Breast epithelium (tissue), 4 donors: Measurements from ENCODE around the gene MAPRE3. TPM values are rescaled to one million over a fixed set of nuclear protein-coding genes. Genes with fewer than 3 reads are reported as not detected.

Source experiments
- DNase-seq, 2 donors: peaks; one replicate each; pipeline ENCODE4 v3.0.0-alpha.2; 2019; ENCODE audit warnings: low spot score in 2 of 2
- H3K27ac ChIP-seq, 2 donors: fragments of 200-600 bp; sonication (generic) in 1 of 2; one replicate each; pipeline ENCODE4 v1.5.1; 2016 to 2019; ENCODE audit warnings: mild to moderate bottlenecking in 1 of 2
- H3K27me3 ChIP-seq, 2 donors: fragments of 200-600 bp; sonication (generic) in 1 of 2; one replicate each; pipeline versions ENCODE4 v1.5.1 to v1.6.0; 2017 to 2019; ENCODE audit warnings: control low read depth in 1 of 2, mild to moderate bottlenecking in 1 of 2
- H3K36me3 ChIP-seq: fragments of 200-600 bp; one replicate; pipeline ENCODE4 v1.5.1; 2019
- H3K4me1 ChIP-seq, 2 donors: fragments of 200-600 bp; sonication (generic); one replicate each; pipeline ENCODE4 v1.5.1; 2016 to 2019; ENCODE audit warnings: control low read depth in 1 of 2
- H3K4me3 ChIP-seq, 3 donors: fragments of 200-600 bp; sonication (generic); 1 replicate in 2 of 3; 2 replicates in 1 of 3; pipeline ENCODE4 v1.5.1; 2016 to 2019; ENCODE audit warnings: mild to moderate bottlenecking in 3 of 3, moderate library complexity in 2 of 3
- H3K9me3 ChIP-seq, 2 donors: fragments of 200-600 bp; sonication (generic) in 1 of 2; one replicate each; pipeline ENCODE4 v1.5.1; 2016 to 2019; ENCODE audit warnings: control low read depth in 1 of 2
- CTCF ChIP-seq, 3 donors: fragments of 450-650 bp; IDR thresholded peaks; one replicate each; pipeline ENCODE4 v1.5.1; 2016 to 2017; ENCODE audit warnings: antibody characterized with exemption in 3 of 3, mild to moderate bottlenecking in 3 of 3, moderate library complexity in 3 of 3
- POLR2A ChIP-seq: fragments of 450-650 bp; IDR thresholded peaks from one replicate; pipeline ENCODE4 v1.6.1; 2016; ENCODE audit warnings: antibody characterized with exemption, mild to moderate bottlenecking, moderate library complexity
- POLR2AphosphoS5 ChIP-seq, 3 donors: sonication (generic); formaldehyde crosslinking; IDR thresholded peaks; one replicate each; pipeline ENCODE4 v1.6.1; 2017; ENCODE audit warnings: antibody characterized with exemption in 3 of 3
- intact Hi-C: fragments of 100-400 bp; cut with DNase I; formaldehyde crosslinking; loops from one replicate; pipeline ENCODE4 v1.15.1; 2023; ENCODE audit warnings: low total_unique reads
- total RNA-seq, 3 donors: library from RNA; depleted of rRNA; stranded (reverse); fragments of >200 nt; gene quantifications; one replicate each; pipeline ENCODE4 v1.1.0, GENCODE V29; 2016

MAPRE3 gene
- total RNA-seq, 3 donors from 2014 or later, result 10.6 to 21.3 (median 19.9) TPM

GRCh38 chr2:27042159-27042661, 71.8 kb downstream of the MAPRE3 start:
- H3K27ac ChIP-seq, result no peak overlapping the region
- no peaks in the 10 kb centered on the region for H3K27me3 ChIP-seq
- TF ChIP-seq POLR2AphosphoS5 (IDR thresholded peaks at IDR 0.05) (no peak), CTCF (IDR thresholded peaks at IDR 0.05) (no peak), POLR2A (no peak)
- H3K4me1 ChIP-seq, result no peaks in the 10 kb centered on the region
- no peak for DNase-seq
- peaks cover 17% of the 10 kb centered on the region for H3K36me3 ChIP-seq
- H3K9me3 ChIP-seq, result no peaks in the 10 kb centered on the region
- intact Hi-C loops, result no loop called here
- H3K4me3 ChIP-seq, result no peak overlapping the region

- Histone ChIP-seq H3K9me3 (no peaks in the 10 kb centered on the region), H3K4me3 (no peak overlapping the region), H3K27me3 (no peaks in the 10 kb centered on the region), H3K36me3 (peaks cover 12% of the 10 kb centered on the region), H3K27ac (no peak overlapping the region), H3K4me1 (no peaks in the 10 kb centered on the region)
- no peak for TF ChIP-seq CTCF (IDR thresholded peaks at IDR 0.05)
- no peak for TF ChIP-seq POLR2AphosphoS5 (IDR thresholded peaks at IDR 0.05)
- no peak for DNase-seq
- intact Hi-C loops, result no loop called here
Measured at GRCh38 chr2:27042985-27043634, 72.7 kb downstream of the MAPRE3 start.

- Histone ChIP-seq H3K36me3 (no peaks in the 10 kb centered on the region), H3K9me3 (no peaks in the 10 kb centered on the region), H3K4me3 (peak overlapping the region; percentile 82 to 97 (median 97)), H3K27ac (peak overlapping the region; percentile 93 to 96), H3K27me3 (no peaks in the 10 kb centered on the region), H3K4me1 (no peaks in the 10 kb centered on the region)
- no peak for TF ChIP-seq CTCF (IDR thresholded peaks at IDR 0.05)
- no peak for TF ChIP-seq POLR2A
- no peak for TF ChIP-seq POLR2AphosphoS5 (IDR thresholded peaks at IDR 0.05)
- DNase-seq, result no peak
- intact Hi-C loops, result loop anchor here (5.0 kb wide), 1 partner anchor 708 kb away; no protein-coding TSS in a partner anchor
Measured at GRCh38 chr2:27049422-27050280, 79.2 kb downstream of the MAPRE3 start.

GRCh38 chr2:27050281-27050995, 80.0 kb downstream of the MAPRE3 start:
- peak; percentile 90 to 92 for DNase-seq
- H3K9me3 ChIP-seq, result no peaks in the 10 kb centered on the region
- H3K36me3 ChIP-seq, result no peaks in the 10 kb centered on the region
- H3K27me3 ChIP-seq, result no peaks in the 10 kb centered on the region
- H3K4me3 ChIP-seq, result peak overlapping the region; percentile 82 to 97 (median 97)
- intact Hi-C loops, result loop anchor here (5.0 kb wide), 1 partner anchor 707 kb away; no protein-coding TSS in a partner anchor
- H3K27ac ChIP-seq, result peak overlapping the region; percentile 93 to 96
- TF ChIP-seq POLR2AphosphoS5 (IDR thresholded peaks at IDR 0.05), result peak; percentile 23 to 89 (median 46)
- no peak for TF ChIP-seq POLR2A
- peak; percentile 46 to 66 (median 54) for TF ChIP-seq CTCF (IDR thresholded peaks at IDR 0.05)
- H3K4me1 ChIP-seq, result no peaks in the 10 kb centered on the region
